HFF-Myc (cell line): ENCODE measurements around the gene STT3A.

Source experiments
- DNase-seq: peaks from one replicate; pipeline ENCODE4 v3.0.0-alpha.2; 2011; ENCODE audit warnings: low read depth; ENCODE audit errors: extremely low read depth
- H3K4me3 ChIP-seq: replicated peaks from 2 replicates; pipeline ENCODE4 v1.5.1; 2011; ENCODE audit warnings: low read depth, mild to moderate bottlenecking, control low read depth, low read length
- CTCF ChIP-seq: IDR thresholded peaks from 2 replicates; pipeline ENCODE4 v1.5.1; 2012; ENCODE audit warnings: mild to moderate bottlenecking, low read depth, low read length, control low read depth; ENCODE audit errors: missing control alignments

Gene STT3A

GRCh38 chr11:125637840-125638239 lies 45.2 kb downstream of the STT3A start:
- DNase-seq = no peak
- no peak overlapping the region for H3K4me3 ChIP-seq
- TF ChIP-seq CTCF = no peak

GRCh38 chr11:125638315-125638714 lies 45.7 kb downstream of the STT3A start:
- TF ChIP-seq CTCF = no peak

GRCh38 chr11:125645871-125646270 lies 53.2 kb downstream of the STT3A start:
- DNase-seq = no peak
- no peak for TF ChIP-seq CTCF

More at GRCh38 chr11:125638315-125638714, 45.7 kb downstream of the STT3A start:
- H3K4me3 ChIP-seq = no peak overlapping the region
- DNase-seq = no peak

GRCh38 chr11:125649465-125650166 lies 57.0 kb downstream of the STT3A start:
- no peak for DNase-seq
- no peak for TF ChIP-seq CTCF

More at GRCh38 chr11:125645871-125646270, 53.2 kb downstream of the STT3A start:
- H3K4me3 ChIP-seq = no peak overlapping the region

GRCh38 chr11:125662689-125663088 lies 70.0 kb downstream of the STT3A start:
- no peak for DNase-seq
- TF ChIP-seq CTCF = no peak
- no peak overlapping the region for H3K4me3 ChIP-seq

More at GRCh38 chr11:125649465-125650166, 57.0 kb downstream of the STT3A start:
- H3K4me3 ChIP-seq = no peak overlapping the region

- TF ChIP-seq CTCF = no peak
- no peak for DNase-seq
- no peak overlapping the region for H3K4me3 ChIP-seq
These were observed 71.3 kb downstream of the STT3A start for GRCh38 chr11:125663910-125664309.

- no peak for DNase-seq
- H3K4me3 ChIP-seq = no peak overlapping the region
- TF ChIP-seq CTCF = no peak
These were observed 74.5 kb downstream of the STT3A start for GRCh38 chr11:125667151-125667550.
